ENCODE measurements around the gene GHR. TPM values are rescaled to one million over a fixed set of nuclear protein-coding genes. Genes with fewer than 3 reads are reported as not detected.

GHR gene
- total and polyA plus RNA-seq, 10 of the 15 experiments (the other 5 are each of a cell fraction or from before 2014, with no cell fraction given) = 0.23 to 10.2 (median 0.48) TPM

- H3K79me2 ChIP-seq (ENCODE audit: control insufficient read depth, insufficient read depth, low read length) = no peaks in the 10 kb centered on the region
- H3K4me1 ChIP-seq (ENCODE audit: control insufficient read depth, insufficient read depth, low read length) = no peaks in the 10 kb centered on the region
- in situ Hi-C loops (cut with MboI) (no loop called here), intact Hi-C loops (cut with micrococcal nuclease; ENCODE audit: unreplicated experiment) (no loop called here)
- H3K4me3 ChIP-seq = no peak overlapping the region
- SMC1A ChIA-PET (ENCODE audit: uncharacterized antibody, unreplicated experiment) = interaction anchor here (0.6 to 2.5 kb wide), 8 partner anchors 9 to 145 kb away, joined by 3 to 8 read pairs (median 6); no protein-coding TSS in a partner anchor
- no peak for FAIRE-seq
- DNase-seq (ENCODE audit: low read depth, low spot score) = no peak
- no TSS peak for BruUV-seq (replicated peaks)
- no peak overlapping the region for H3K27ac ChIP-seq (ENCODE audit: control insufficient read depth, insufficient read depth)
- H3K4me2 ChIP-seq (ENCODE audit: control insufficient read depth, insufficient read depth) = no peak overlapping the region
- H3K9ac ChIP-seq (ENCODE audit: control insufficient read depth, insufficient read depth, low read length) = no peak overlapping the region
- no peaks in the 10 kb centered on the region for H3K9me3 ChIP-seq (replicated peaks; ENCODE audit: control insufficient read depth, insufficient read depth, low read length)
- no peaks in the 10 kb centered on the region for H4K20me1 ChIP-seq (ENCODE audit: control insufficient read depth, insufficient read depth)
- no peak for TF ChIP-seq NR2C1 (IDR thresholded peaks at IDR 0.05)
- TF ChIP-seq EP300 (IDR thresholded peaks at IDR 0.05; ENCODE audit: borderline replicate concordance in 1 of 2, control insufficient read depth in 1 of 2, low read depth in 2 of 2, low read length in 2 of 2) = no peak
- TF ChIP-seq NFYB (IDR thresholded peaks at IDR 0.05; ENCODE audit: insufficient read depth, low read depth, low read length) = no peak
- TF ChIP-seq ATF2 (IDR thresholded peaks at IDR 0.05; ENCODE audit: low read length) = no peak
- TF ChIP-seq GABPA (IDR thresholded peaks at IDR 0.05; ENCODE audit: low read depth) = no peak
- TF ChIP-seq DPF2 (IDR thresholded peaks at IDR 0.05) = no peak
- TF ChIP-seq BRCA1 (IDR thresholded peaks at IDR 0.05; ENCODE audit: low read depth, low read length) = no peak
- no peak for TF ChIP-seq ZNF24 (IDR thresholded peaks at IDR 0.05)
- no peak for TF ChIP-seq SPI1 (IDR thresholded peaks at IDR 0.05; ENCODE audit: borderline replicate concordance, insufficient read depth, low read depth, low read length)
- CTCF ChIA-PET = interaction anchor here (0.7 to 1.5 kb wide), 5 partner anchors 10 to 776 kb away, joined by 3 to 6 read pairs (median 3); no protein-coding TSS in a partner anchor
- H3K27me3 ChIP-seq (replicated peaks in 1 of 2; ENCODE audit: control insufficient read depth in 2 of 2, insufficient read depth in 2 of 2, low read length in 1 of 2) = no peaks in the 10 kb centered on the region
- no peaks in the 10 kb centered on the region for H3K36me3 ChIP-seq (ENCODE audit: control insufficient read depth in 2 of 2, insufficient read depth in 2 of 2, low read length in 1 of 2)
- H2AFZ ChIP-seq (ENCODE audit: control insufficient read depth, low read depth, low read length) = no peak overlapping the region
- POLR2A ChIA-PET = no interaction called here
- ATAC-seq = no peak
- RAD21 ChIA-PET (ENCODE audit: unreplicated experiment) = interaction anchor here (1.6 to 2.5 kb wide), 2 partner anchors 9 to 209 kb away, joined by 5 to 9 read pairs; no protein-coding TSS in a partner anchor
- 0% methylated on average over 1 of the region's 1 CpG for WGBS (ENCODE audit: insufficient coverage, insufficient replicate concordance, low lambda C conversion rate, missing lambda C conversion rate)
Observed at GRCh38 chr5:42676362-42676761, 253.1 kb downstream of the GHR start.

All from GM12878 (cell line).